Upper lobe of left lung (tissue), 6 donors: ENCODE measurements around the gene PPP2R2C. TPM values are rescaled to one million over a fixed set of nuclear protein-coding genes. Genes with fewer than 3 reads are reported as not detected.

Source experiments
- ATAC-seq, 2 donors: fragments of 200-7000 bp; cut with Tn5 transposase; one replicate each; pipeline ENCODE4 v1.9.1; 2022; ENCODE audit warnings: mild to moderate bottlenecking in 2 of 2, moderate library complexity in 2 of 2; ENCODE audit not compliant: low FRiP score in 2 of 2
- DNase-seq, 2 donors: peaks; one replicate each; pipeline ENCODE4 v3.0.0-alpha.2; 2019 to 2020
- H3K27ac ChIP-seq, 4 donors: fragments of 200-600 bp; sonication (generic); one replicate each; pipeline ENCODE4 v1.5.1; 2016 to 2019
- H3K27me3 ChIP-seq, 4 donors: fragments of 200-600 bp; sonication (generic); one replicate each; pipeline ENCODE4 v1.5.1; 2017 to 2019
- H3K36me3 ChIP-seq, 4 donors: fragments of 200-600 bp; sonication (generic); one replicate each; pipeline ENCODE4 v1.5.1; 2016 to 2019
- H3K4me1 ChIP-seq, 4 donors: fragments of 200-600 bp; sonication (generic); one replicate each; pipeline ENCODE4 v1.5.1; 2018 to 2019
- H3K4me3 ChIP-seq, 4 donors: fragments of 200-600 bp; sonication (generic); one replicate each; pipeline ENCODE4 v1.5.1; 2017 to 2019; ENCODE audit warnings: mild to moderate bottlenecking in 2 of 4, moderate library complexity in 1 of 4
- H3K9me3 ChIP-seq, 4 donors: fragments of 200-600 bp; sonication (generic); one replicate each; pipeline ENCODE4 v1.5.1; 2018 to 2019
- EP300 ChIP-seq, 4 donors: sonication (generic); formaldehyde crosslinking; IDR thresholded peaks; one replicate each; pipeline ENCODE4 v1.5.1; 2017; ENCODE audit warnings: antibody characterized with exemption in 4 of 4, control low read depth in 2 of 4
- POLR2A ChIP-seq, 4 donors: fragments of 450-650 bp; IDR thresholded peaks; one replicate each; pipeline ENCODE4 v1.5.1; 2016 to 2017; ENCODE audit warnings: antibody characterized with exemption in 4 of 4, mild to moderate bottlenecking in 2 of 4
- POLR2AphosphoS5 ChIP-seq, 2 donors: sonication (generic); formaldehyde crosslinking; IDR thresholded peaks; one replicate each; pipeline ENCODE4 v1.5.1; 2017; ENCODE audit warnings: antibody characterized with exemption in 2 of 2
- WGBS, 2 donors: methylation state at CpG; one replicate each; pipeline ENCODE4 v1.1.5; 2017 to 2018; 5-methylcytosine and 5-hydroxymethylcytosine counted together
- total RNA-seq, 6 donors: library from RNA; depleted of rRNA in 4 of 6; stranded (reverse); fragments of >200 nt in 4 of 6; gene quantifications; one replicate each; pipeline versions ENCODE4 v1.1.0 to v1.2.1, GENCODE V29; 2016 to 2021
- TF ChIP-seq, protein P1 (sequence below), 6 experiments: fragments of 450-650 bp in 4 of 6; fragments of 200-600 bp in 2 of 6; sonication (generic) in 2 of 6; IDR thresholded peaks; one replicate each; pipeline ENCODE4 v1.5.1; 2016 to 2019; ENCODE audit warnings: antibody characterized with exemption in 6 of 6
- donor health status: DM: no; HTN: no; CAD: no; lungs with moderate emphysema.
- donor health status: DM: no; HTN: yes; CAD: no; lungs with severe emphysema.

Gene PPP2R2C
- total RNA-seq, 6 donors from 2014 or later = 0.09 to 0.17 TPM; not detected in 4

DNA sequence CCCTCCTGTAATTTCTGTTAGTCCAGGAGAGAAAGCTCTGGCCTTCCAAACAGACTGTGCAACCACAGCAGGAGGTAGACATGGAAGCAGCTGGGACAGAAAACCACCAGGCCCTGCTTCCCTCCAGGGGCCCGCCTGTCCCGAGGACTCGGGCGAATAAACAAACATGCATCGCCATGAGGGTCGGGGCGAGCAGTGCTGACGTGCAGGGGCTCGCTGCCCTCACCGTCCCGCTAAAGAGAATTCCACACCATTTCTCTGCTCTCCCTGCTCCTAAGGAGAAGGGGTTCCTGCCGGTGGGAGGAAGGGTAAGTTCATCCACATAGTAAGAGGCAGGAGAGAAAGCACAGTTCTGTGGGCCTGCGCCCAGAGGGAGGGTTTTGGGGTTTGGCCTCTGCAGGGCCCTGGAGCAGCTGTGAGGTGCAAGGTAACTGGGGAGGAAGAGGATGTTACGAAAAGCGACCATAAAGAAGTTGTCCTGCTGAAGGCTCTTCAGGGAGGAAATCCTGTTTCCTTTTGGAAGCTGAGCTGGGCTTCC lies 147.9 kb downstream of the PPP2R2C start:
- H3K36me3 ChIP-seq = no peaks in the 10 kb centered on the region
- H3K4me1 ChIP-seq = peaks cover 13 to 23% (median 16%) of the 10 kb centered on the region in 4 donors
- 45 to 50% methylated on average over 13 to 15 of the region's 15 CpGs for WGBS, 2 donors
- H3K27me3 ChIP-seq = no peaks in the 10 kb centered on the region
- DNase-seq = no peak
- H3K27ac ChIP-seq = peak overlapping the region; percentile 55 to 86 (median 80)
- no peak overlapping the region for H3K4me3 ChIP-seq
- H3K9me3 ChIP-seq = no peaks in the 10 kb centered on the region
- no peak for ATAC-seq
- TF ChIP-seq, protein P1, sequence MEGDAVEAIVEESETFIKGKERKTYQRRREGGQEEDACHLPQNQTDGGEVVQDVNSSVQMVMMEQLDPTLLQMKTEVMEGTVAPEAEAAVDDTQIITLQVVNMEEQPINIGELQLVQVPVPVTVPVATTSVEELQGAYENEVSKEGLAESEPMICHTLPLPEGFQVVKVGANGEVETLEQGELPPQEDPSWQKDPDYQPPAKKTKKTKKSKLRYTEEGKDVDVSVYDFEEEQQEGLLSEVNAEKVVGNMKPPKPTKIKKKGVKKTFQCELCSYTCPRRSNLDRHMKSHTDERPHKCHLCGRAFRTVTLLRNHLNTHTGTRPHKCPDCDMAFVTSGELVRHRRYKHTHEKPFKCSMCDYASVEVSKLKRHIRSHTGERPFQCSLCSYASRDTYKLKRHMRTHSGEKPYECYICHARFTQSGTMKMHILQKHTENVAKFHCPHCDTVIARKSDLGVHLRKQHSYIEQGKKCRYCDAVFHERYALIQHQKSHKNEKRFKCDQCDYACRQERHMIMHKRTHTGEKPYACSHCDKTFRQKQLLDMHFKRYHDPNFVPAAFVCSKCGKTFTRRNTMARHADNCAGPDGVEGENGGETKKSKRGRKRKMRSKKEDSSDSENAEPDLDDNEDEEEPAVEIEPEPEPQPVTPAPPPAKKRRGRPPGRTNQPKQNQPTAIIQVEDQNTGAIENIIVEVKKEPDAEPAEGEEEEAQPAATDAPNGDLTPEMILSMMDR (IDR thresholded peaks at IDR 0.05) = no peak
- TF ChIP-seq EP300 (IDR thresholded peaks at IDR 0.05) = no peak
- no peak for TF ChIP-seq POLR2AphosphoS5 (IDR thresholded peaks at IDR 0.05)
- no peak for TF ChIP-seq POLR2A (IDR thresholded peaks at IDR 0.05)

DNA sequence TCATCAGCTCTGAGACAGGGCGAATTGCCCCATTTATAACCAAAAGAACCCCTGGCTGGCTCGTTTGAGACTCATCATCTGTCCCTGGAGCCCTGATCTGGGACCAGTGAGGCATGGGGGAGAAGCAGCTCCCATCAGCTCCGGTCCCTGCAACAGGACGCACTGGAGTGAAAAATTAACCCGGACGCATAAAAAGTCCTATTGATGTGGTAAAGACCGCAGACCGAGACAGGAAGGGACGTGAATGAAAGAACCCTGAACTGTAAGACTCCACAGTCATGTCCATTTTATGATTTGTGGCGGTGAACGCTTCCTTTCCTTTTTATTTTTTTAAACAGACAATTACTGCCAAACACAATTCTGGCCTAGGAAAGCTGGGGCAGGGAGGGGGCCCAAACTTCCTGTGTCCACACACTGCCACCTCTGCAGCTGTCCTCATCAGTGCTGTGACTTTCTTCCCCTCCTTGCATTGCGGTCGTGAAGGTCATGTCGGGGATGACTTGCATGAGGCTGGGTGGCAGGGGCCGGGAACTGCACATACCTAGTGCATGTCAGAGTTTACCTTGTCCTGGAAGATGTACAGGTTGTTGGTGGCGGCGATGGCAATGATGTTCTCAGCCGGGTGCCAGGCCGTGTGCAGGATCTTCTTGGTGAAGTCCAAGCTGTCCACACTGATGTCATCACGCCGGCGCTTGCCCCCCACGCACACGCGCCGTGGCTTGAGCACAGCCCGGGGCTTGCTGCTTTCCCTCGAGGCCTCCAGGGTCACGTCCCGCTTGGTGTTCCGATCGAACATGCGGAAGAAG lies 149.4 kb downstream of the PPP2R2C start:
- Histone ChIP-seq H3K4me3 (no peak overlapping the region), H3K4me1 (peaks cover 13 to 23% (median 16%) of the 10 kb centered on the region in 4 donors), H3K27me3 (no peaks in the 10 kb centered on the region), H3K9me3 (no peaks in the 10 kb centered on the region), H3K36me3 (no peaks in the 10 kb centered on the region), H3K27ac (no peak overlapping the region)
- WGBS, 2 donors = 78 to 81% methylated on average over 33 of the region's 33 CpGs
- TF ChIP-seq, protein P1 (IDR thresholded peaks at IDR 0.05) = no peak
- no peak for TF ChIP-seq POLR2AphosphoS5 (IDR thresholded peaks at IDR 0.05)
- ATAC-seq (no peak), DNase-seq (peak in 1 of 2 donors; percentile 66)

DNA sequence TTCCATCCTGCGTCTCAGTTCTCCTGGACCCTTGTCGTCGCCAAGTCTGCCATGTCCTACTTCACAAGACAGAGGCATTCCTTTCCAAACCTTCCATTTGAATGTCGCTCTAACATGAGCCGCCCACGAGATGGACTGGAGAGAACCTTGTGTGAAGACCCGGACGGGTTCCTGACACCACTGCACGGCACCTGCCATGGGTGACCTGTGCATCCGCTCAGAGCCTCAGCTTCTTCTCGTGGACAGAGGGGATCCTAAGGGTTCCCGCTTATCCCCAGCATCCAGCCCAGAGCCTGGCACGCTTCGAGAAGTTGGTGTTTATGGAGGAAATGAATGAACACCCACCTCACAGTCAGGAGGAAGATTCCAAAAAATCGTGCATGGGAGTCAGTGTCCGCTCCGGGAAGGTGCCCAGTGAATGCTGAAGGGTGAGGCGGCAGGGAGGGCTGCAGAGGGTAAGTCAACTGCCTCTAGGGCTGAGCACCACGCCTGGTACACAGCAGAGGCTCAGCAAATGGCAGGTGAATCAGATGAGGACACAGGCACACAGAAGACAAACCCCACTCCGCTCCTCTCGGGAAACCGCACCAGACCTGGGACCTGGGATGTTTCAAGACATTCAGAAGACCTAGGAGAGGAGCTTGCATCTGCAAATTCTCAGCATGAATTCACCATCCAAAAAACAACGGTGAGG lies 150.2 kb downstream of the PPP2R2C start:
- ATAC-seq = no peak
- Histone ChIP-seq H3K27ac (no peak overlapping the region), H3K4me3 (no peak overlapping the region), H3K4me1 (peaks cover 13 to 23% (median 16%) of the 10 kb centered on the region in 4 donors), H3K9me3 (no peaks in the 10 kb centered on the region), H3K36me3 (no peaks in the 10 kb centered on the region), H3K27me3 (no peaks in the 10 kb centered on the region)
- 93 to 94% methylated on average over 21 to 23 of the region's 23 CpGs for WGBS, 2 donors
- TF ChIP-seq, protein P1 (IDR thresholded peaks at IDR 0.05) = no peak
- TF ChIP-seq POLR2AphosphoS5 (IDR thresholded peaks at IDR 0.05) (no peak), EP300 (IDR thresholded peaks at IDR 0.05) (no peak), POLR2A (IDR thresholded peaks at IDR 0.05) (no peak)
- DNase-seq = no peak

DNA sequence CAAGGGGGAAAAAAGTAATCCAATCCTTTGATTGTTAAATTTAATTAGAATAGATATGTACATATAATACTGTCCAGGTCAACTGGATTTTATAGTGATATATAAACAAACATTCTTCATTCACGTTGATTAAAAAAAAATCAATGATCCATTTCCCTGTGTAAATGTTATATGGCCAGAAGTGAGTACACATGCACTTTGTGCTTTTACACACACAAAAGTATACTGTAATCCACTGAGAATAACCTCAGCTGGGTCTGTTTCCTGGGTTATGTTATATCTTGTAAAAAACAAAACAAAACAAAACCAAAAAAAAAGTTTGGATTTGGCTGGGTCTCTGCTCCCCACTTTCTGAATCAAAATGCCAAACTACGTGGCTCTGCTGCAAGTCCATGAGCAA lies 151.1 kb downstream of the PPP2R2C start:
- H3K9me3 ChIP-seq = no peaks in the 10 kb centered on the region
- no peak for TF ChIP-seq EP300 (IDR thresholded peaks at IDR 0.05)
- TF ChIP-seq, protein P1 (IDR thresholded peaks at IDR 0.05) = no peak
- no peak for TF ChIP-seq POLR2A (IDR thresholded peaks at IDR 0.05)
- TF ChIP-seq POLR2AphosphoS5 (IDR thresholded peaks at IDR 0.05) = no peak
- no peak overlapping the region for H3K4me3 ChIP-seq
- 67 to 86% methylated on average over 2 of the region's 2 CpGs for WGBS, 2 donors
- DNase-seq (no peak), ATAC-seq (no peak)
- H3K27me3 ChIP-seq = no peaks in the 10 kb centered on the region
- peaks cover 8 to 20% (median 16%) of the 10 kb centered on the region in 4 donors for H3K4me1 ChIP-seq
- H3K36me3 ChIP-seq = no peaks in the 10 kb centered on the region
- H3K27ac ChIP-seq = no peak overlapping the region
